HS-5 (cell line): Measurements from ENCODE around the gene CYP2W1.
"Not testable (repeated sequence)": the region's sequence is repeated elsewhere in the genome, so short reads cannot be mapped to it uniquely, and the experiment has no call there.

ENCODE experiments used
- DNase-seq: peaks from one replicate; pipeline ENCODE4 v3.0.0-alpha.2; 2012; ENCODE audit warnings: low read depth

Gene CYP2W1

DNA sequence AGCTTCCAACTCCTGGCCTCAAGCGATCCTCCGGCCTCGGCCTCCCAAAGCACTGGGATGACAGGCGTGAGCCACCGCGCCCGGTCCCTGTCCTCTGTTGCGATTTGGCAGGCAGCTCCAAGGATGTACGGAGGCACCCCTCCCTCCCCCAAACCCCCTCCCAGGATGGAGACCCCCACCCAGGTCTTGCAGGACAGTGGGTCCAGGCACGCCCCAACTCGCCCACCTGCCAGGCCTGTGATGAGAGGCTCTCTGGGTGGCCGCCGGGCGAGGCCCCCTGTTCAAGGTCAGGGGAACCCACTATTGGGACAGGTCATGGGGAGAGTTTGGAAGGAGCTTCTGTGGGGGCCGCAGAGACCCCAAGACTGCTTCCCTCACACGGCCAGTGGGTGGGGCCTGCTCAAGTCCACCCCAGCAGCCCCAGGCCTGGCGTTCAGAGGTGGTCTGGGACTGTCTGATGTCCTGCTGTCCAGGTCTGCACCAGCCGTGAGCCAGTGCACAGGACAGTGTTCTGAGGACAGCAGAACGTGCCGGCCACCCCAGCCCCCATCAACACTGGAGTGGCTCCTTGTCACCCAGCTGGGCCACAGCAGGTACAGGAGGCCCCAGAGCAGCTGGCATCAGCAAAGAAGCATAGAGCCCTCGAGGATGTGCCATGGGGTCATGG, 31.0 kb upstream of the CYP2W1 start:
- no peak for DNase-seq

GRCh38 chr7:952548-953441, 30.2 kb upstream of the CYP2W1 start:
- no peak for DNase-seq

DNA sequence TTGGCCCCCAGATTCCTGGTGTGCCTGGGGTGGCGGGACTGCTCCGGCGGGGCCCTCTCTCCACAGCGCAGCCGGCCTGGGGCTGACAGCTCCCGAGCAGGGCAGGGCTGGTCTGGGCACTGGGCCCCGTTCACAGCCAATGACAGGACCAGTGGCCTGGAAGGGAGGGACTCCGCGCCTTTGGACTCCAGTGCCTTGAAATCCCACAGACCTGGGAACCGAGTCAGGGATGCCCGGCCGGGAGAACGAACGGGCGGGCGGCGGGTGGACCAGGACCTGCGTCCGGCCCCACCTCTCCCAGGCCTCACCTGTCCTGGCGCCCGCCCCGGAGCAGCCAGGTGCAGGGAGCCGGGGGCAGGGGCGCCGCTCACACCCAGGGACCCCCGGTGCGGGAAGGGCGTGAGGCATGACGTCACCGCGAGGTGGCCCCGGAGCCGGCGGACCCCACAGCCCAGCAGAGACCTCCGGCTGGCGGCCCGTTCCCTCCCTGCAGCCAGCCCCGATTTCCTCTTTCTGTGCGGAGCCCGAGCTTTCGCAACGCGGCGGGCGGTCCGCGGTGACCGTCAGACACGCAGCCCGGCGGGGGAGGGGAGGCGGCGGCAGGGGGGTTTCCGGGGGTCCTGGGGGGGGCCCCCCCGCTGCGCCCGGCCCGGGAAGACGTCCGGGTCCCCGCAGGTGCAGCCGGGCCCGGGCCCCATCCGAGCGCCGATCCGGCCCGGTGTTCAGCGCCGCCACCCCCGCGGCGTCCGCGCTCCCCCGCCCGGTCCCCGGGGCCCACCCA, 29.2 kb upstream of the CYP2W1 start:
- DNase-seq, result no peak

DNA sequence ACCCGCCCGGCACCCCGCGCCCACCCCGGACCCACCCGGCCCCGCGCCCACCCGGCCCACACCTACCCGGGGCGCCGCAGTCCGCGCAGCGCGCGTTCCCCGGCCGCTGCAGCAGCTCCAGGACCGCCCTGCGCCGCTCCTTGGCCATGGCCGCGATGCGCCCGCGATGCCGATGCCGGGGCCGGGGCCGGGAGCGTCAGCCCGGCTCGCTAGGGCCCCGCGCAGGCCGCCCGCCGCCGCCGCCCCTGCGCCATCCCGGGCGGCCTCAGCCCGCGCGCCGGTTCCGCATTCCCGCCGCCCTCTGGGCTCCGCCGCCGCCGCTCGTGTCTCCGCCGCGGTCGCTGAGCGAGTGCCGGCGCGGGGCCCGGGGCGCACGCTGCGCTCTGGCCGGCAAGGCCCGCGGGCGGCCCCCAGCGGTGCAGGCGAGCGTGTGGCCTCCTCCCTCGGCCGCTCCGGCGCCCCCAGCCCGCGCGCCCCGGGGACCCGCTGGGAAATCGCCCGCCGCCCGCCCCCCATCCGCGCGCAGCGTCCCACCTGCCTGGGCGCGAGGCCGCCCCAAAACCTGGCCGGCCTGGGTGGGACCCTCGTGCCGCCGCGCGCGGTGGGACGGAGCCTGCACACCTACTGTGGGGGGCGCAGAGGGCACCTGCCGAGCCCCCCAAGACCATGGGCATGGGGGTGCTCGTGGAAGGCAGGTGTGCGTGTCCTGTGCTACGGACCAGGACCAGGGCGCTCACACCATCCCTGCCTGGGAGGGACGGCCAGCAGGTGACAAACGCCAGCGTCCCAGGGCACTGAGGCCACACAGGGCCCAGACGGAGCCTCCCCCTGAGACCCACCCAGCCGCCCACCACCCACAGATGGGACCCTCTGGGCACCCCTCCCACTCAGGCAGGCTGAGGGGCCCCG, 28.4 kb upstream of the CYP2W1 start, which contains the start of gene ADAP1:
ADAP1 (minus strand) TSS at position 351 of the 909 bp plus-strand sequence; CDS start at position 148, 203 bp downstream.
- DNase-seq, result no peak

DNA sequence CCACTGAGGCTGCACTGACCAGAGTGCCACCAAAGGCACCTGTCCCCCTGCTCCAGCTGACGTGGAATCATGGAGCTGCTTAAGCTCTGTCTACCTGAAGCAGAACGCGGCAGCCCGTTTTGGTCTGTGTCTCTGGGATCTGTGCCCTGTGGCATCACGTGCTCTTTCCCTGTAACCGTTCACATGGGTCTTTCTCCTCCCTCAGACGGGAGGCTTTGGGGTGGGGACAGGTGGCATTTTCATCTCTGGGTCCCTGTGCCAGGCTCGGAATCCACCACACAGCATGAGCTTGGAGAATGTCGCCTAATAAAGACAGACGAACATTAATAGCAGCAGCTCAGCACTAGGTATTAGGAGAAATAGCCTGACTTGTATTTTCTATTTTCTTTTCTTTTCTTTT, 26.9 kb upstream of the CYP2W1 start:
- no peak for DNase-seq

DNA sequence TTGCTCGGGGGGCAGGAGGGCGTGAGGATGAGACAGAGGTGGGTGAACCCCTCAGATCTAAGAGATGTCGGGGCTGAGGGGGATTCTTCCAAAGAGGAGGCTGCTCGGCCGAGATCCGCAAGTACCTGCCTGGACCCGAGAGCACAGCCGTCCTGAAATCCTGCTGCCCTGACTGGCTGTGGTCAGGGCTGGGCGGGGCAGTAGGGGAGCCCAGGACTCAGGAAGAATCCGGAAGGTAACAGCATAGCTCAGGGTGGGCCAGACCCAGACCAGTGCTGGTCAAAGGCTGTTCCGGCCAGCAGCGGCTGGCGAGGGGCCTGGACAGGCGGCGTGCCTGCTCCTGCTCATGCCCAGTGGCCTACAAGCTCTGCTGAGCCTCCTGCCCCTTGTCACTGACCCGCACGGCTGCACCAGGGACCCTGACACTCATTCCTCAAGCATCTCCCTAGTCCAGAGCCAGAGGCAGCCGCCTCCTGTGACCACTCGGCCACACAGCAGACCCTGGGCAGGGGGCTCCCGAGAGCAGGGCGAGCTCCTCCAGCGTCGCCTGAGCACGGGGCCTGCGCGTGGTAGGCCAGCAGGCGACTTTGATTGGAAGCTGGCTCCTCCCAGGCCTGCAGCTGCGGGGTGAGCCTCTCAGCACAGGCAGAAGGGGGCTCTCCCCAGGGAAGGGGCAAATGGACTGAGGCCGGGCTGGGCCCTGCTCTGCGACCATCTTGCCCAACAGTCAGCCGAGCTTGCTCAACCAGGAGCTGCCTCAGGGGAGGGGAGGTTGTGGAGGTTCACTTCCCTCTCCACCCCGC, 25.4 kb upstream of the CYP2W1 start:
- no peak for DNase-seq

- no peak for DNase-seq
Measured at GRCh38 chr7:958221-959200, 24.5 kb upstream of the CYP2W1 start.

GRCh38 chr7:959271-959670, 23.7 kb upstream of the CYP2W1 start:
- no peak for DNase-seq

DNA sequence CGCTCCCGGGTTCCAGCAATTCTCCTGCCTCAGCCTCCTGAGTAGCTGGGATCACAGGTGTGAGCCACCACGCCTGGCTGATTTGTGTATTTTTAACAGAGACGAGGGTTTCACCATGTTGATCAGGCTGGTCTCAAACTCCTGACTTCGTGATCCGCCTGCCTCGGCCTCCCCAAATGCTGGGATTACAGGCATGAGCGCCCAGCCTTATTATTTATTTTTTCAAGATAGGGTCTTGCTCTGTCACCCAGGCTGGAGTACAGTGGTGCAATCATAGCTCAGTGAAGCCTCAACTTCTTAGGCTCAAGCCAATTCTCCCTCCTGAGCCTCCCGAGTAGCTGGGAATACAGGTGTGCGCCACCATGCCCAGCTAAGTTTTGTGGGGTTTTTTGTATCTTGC, 23.2 kb upstream of the CYP2W1 start:
- not testable (repeated sequence) for DNase-seq

DNA sequence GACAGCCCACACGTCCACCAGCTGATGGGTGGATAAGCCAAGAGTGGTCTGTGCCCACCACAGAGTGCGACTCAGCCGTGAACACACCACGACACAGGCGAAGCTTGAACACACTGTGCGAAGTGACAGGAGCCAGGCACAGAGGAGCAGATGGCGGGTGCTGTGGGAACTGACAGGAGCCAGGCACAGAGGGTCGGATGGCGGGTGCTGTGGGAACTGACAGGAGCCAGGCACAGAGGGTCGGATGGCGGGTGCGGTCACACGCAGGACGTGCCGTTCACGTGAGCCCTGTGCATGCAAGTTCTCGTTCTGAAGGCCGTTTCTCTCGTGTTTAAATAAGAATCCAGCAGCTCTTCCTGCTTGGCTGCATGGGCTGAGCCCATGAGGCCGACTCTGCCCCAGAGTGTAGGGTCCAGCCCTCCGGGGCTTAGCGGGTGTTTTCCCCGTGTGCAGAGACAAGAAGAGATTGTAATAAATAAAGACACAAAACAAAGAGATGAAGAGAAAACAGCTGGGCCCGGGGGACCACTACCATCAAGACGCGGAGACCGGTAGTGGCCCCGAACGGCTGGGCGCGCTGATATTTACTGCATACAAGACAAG, 22.6 kb upstream of the CYP2W1 start:
- DNase-seq, result no peak

DNA sequence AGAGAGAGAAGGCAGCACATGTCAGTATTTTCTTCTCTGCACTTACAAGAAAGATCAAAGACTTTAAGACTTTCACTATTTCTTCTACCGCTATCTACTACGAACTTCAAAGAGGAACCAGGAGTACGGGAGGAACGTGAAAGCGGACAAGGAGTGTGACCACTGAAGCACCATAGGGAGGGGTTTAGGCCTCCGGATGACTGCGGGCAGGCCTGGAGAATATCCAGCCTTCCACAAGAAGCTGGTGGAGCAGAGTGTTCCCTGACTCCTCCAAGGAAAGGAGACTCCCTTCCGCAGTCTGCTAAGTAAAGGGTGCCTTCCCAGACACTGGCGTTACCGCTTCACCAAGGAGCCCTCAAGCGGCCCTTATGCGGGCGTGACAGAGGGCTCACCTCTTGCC, 22.0 kb upstream of the CYP2W1 start:
- DNase-seq, result not testable (repeated sequence)

DNA sequence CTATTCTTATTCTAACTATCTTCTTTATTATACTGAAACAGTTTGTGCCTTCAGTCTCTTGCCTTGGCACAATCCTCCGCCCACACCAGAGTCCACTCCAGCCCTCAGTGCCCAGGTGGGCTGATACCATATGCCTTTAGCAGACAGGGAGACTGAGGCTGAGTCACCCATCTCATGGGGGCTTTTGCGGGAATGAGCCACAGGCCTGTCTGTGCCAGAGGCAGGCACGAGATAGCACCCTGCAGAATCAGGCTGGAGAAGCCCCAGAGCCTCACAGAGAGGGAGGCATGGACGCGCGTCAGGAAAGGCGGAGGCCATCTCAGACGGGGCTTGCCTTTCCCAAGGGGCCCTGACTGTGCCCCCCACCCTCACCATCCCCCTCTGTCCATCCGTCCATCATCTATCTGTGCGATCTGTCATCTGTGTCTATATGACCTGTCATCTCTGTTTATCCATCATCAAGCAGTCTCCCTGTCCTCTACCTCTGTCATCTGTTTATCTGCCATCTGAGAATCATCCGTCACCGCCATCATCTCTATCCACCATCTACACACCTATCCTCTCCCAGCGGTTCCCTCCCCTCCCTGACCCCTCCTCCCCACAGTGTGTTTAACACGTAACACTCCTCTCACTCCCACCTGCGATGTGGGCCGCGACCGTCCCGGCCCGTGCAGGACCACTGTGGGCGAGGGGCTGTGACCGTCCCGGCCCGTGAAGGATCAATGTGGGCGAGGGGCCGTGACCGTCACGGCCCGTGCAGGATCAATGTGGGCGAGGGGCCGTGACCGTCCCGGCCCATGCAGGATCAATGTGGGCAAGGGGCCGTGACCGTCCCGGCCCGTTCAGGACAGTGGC, 21.2 kb upstream of the CYP2W1 start:
- no peak for DNase-seq

GRCh38 chr7:962401-963081, 20.4 kb upstream of the CYP2W1 start:
- no peak for DNase-seq

- DNase-seq, result no peak
Measured at GRCh38 chr7:963236-964078, 19.5 kb upstream of the CYP2W1 start.

DNA sequence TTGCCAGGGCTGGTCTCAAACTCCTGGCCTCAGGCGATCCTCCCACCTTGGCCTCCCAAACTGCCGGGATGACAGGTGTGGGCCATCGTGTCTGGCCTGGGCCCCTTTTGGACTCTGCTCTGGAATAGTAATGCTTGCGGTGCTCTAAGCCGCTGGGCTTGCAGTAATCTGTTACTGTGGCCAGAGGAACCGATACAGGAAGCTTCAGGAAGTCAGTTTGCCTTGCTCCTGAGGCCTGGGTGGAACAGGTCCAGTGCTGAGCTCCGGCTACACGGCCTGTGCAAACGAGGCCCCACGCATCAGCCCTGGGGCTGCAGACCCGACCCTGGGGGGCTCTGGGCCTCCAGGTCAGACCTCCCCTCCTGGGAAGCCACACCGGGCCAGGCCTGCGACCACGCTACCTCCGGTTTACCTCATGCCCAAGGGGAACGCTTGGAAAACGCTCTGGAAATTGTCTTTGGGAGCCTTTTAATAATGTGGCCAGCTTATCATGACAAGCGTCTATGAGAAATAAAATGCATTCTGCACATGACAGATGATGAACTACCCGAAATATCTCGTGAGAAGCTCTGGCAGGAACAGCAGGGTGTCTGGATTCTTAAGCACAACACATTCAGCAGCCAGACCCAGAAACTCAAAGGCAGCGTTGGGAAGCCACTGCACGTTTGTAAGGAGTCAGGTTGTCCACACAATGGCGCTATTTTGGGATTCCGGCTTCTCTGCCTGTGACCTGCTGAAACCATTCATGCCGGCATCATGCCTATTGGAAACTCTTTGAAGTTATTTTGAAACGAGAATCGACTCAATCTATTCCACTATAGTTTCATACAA, 18.4 kb upstream of the CYP2W1 start:
- DNase-seq, result no peak
